A549 treated with CpdA at 1 μM for 4 hours (cell line): ENCODE measurements around the gene MAU2. TPM values are rescaled to one million over a fixed set of nuclear protein-coding genes. Genes with fewer than 3 reads are reported as not detected.

Source experiments
- total RNA-seq: library from RNA; stranded (reverse); fragments of 200-300 nt; extraction: Qiagen RNA extraction; gene quantifications from 5 replicates; pipeline ENCODE4 v1.2.3, GENCODE V29; 2022; ENCODE audit warnings: low read depth

Gene MAU2
- total RNA-seq = 11.8 to 15.9 TPM (median 14.6 TPM) in 5 replicates

GRCh38 chr19:19320361-19321140 is at the start of gene MAU2, which contains the start of gene SUGP1:
Gene MAU2, plus strand, starts transcription at chr19:19320829. Its CDS starts 31 bp downstream, at chr19:19320860.
Gene SUGP1, minus strand, starts transcription at chr19:19320509. Its CDS starts 13 bp downstream, at chr19:19320496.

GRCh38 chr19:19404879-19405860 is 84.5 kb downstream of the MAU2 start, which contains the start of gene GATAD2A:
Gene GATAD2A, plus strand, starts transcription at chr19:19405675. Its CDS starts 59,671 bp downstream, at chr19:19465346.

Other genes starting within 250 kb of the MAU2 start
- 17.7 to 29.3 TPM (median 25.0 TPM) in 5 replicates for gene TMEM161A, start 182.4 kb upstream of the MAU2 start, total RNA-seq
- gene MEF2B, start 150.6 kb upstream of the MAU2 start, total RNA-seq = 0.42 to 1.6 TPM (median 0.53 TPM) in 5 replicates
- 7.4 to 12.9 TPM (median 11.7 TPM) in 5 replicates for gene BORCS8, start 128.7 kb upstream of the MAU2 start, total RNA-seq
- 35.4 to 49.4 TPM (median 47.3 TPM) in 5 replicates for gene RFXANK, start 128.6 kb upstream of the MAU2 start, total RNA-seq
- 29.9 to 35.3 TPM (median 34.0 TPM) in 5 replicates for gene NR2C2AP, start 117.4 kb upstream of the MAU2 start, total RNA-seq
- gene NCAN, start 108.9 kb upstream of the MAU2 start, total RNA-seq = 0.03 to 0.20 TPM (median 0.11 TPM) in 4 of 5 replicates, not detected in the other
- 0.34 to 0.79 TPM (median 0.66 TPM) in 4 of 5 replicates, not detected in the other for gene TM6SF2, start 47.5 kb upstream of the MAU2 start, total RNA-seq
- gene SUGP1, start 320 bp upstream of the MAU2 start, total RNA-seq = 22.6 to 28.5 TPM (median 24.3 TPM) in 5 replicates
- 42.7 to 50.9 TPM (median 45.5 TPM) in 5 replicates for gene GATAD2A, start 84.8 kb downstream of the MAU2 start, total RNA-seq
- 0.83 to 2.1 TPM (median 2.0 TPM) in 5 replicates for gene TSSK6, start 194.7 kb downstream of the MAU2 start, total RNA-seq
- gene NDUFA13, start 195.4 kb downstream of the MAU2 start, total RNA-seq = 143 to 178 TPM (median 155 TPM) in 5 replicates
- 2.2 to 4.9 TPM (median 3.6 TPM) in 5 replicates for gene YJEFN3, start 208.1 kb downstream of the MAU2 start, total RNA-seq
- 0.10 to 0.49 TPM (median 0.26 TPM) in 5 replicates for gene CILP2, start 217.4 kb downstream of the MAU2 start, total RNA-seq